Liver (tissue), 9 donors: ENCODE measurements around the gene SLC17A4. TPM values are rescaled to one million over a fixed set of nuclear protein-coding genes. Genes with fewer than 3 reads are reported as not detected.

Experiments used
- DNase-seq: peaks from one replicate; pipeline ENCODE4 v3.0.0-alpha.2; 2017; ENCODE audit warnings: low spot score
- H3K27ac ChIP-seq, 2 donors: one replicate each; pipeline ENCODE4 v1.7.0; 2013; ENCODE audit warnings: inconsistent platforms in 2 of 2, low read length in 2 of 2, control low read depth in 1 of 2, low read depth in 1 of 2, mild to moderate bottlenecking in 1 of 2
- H3K27me3 ChIP-seq, 4 donors: one replicate each; pipeline versions ENCODE4 v1.6.1 to v1.7.0; 2013; ENCODE audit warnings: low read length in 3 of 4, inconsistent platforms in 1 of 4, mild to moderate bottlenecking in 1 of 4, moderate library complexity in 1 of 4; ENCODE audit not compliant: control insufficient read depth in 4 of 4, insufficient read depth in 4 of 4
- H3K36me3 ChIP-seq, 4 donors: one replicate each; pipeline versions ENCODE4 v1.6.1 to v1.7.0; 2013; ENCODE audit warnings: low read length in 3 of 4, mild to moderate bottlenecking in 3 of 4, low read depth in 1 of 4, moderate library complexity in 1 of 4; ENCODE audit not compliant: control insufficient read depth in 4 of 4, insufficient read depth in 3 of 4
- H3K4me1 ChIP-seq, 4 donors: one replicate each; pipeline versions ENCODE4 v1.6.1 to v1.7.0; 2013; ENCODE audit warnings: low read length in 3 of 4, mild to moderate bottlenecking in 3 of 4, moderate library complexity in 1 of 4; ENCODE audit not compliant: control insufficient read depth in 4 of 4, insufficient read depth in 4 of 4
- H3K4me3 ChIP-seq, 3 donors: one replicate each; pipeline versions ENCODE4 v1.6.1 to v1.7.0; 2013; ENCODE audit warnings: low read length in 3 of 3, control low read depth in 1 of 3, low read depth in 1 of 3, mild to moderate bottlenecking in 1 of 3
- H3K9ac ChIP-seq, 2 donors: one replicate each; pipeline ENCODE4 v1.7.0; 2013; ENCODE audit warnings: low read length in 2 of 2, mild to moderate bottlenecking in 2 of 2, moderate library complexity in 2 of 2, control low read depth in 1 of 2, low read depth in 1 of 2
- H3K9me3 ChIP-seq, 4 donors: one replicate each; pipeline versions ENCODE4 v1.6.1 to v1.7.0; 2013; ENCODE audit warnings: low read length in 3 of 4; ENCODE audit not compliant: control insufficient read depth in 4 of 4
- EGR1 ChIP-seq, 2 donors: IDR thresholded peaks; 2 replicates each; pipeline ENCODE4 v1.6.1; 2016 to 2018; ENCODE audit warnings: antibody characterized with exemption in 2 of 2, low read depth in 2 of 2
- FOXA2 ChIP-seq: IDR thresholded peaks from 2 replicates; pipeline ENCODE4 v1.6.1; 2016; ENCODE audit warnings: antibody characterized with exemption
- GABPA ChIP-seq, 2 donors: IDR thresholded peaks in 1 of 2; conservative IDR thresholded peaks in 1 of 2; 2 replicates each; pipeline ENCODE4 v1.6.1; 2016; ENCODE audit warnings: antibody characterized with exemption in 2 of 2, mild to moderate bottlenecking in 1 of 2, moderate library complexity in 1 of 2
- HNF4A ChIP-seq, 2 donors: conservative IDR thresholded peaks; 2 replicates each; pipeline ENCODE4 v1.6.1; 2016; ENCODE audit warnings: antibody characterized with exemption in 2 of 2, mild to moderate bottlenecking in 2 of 2
- HNF4G ChIP-seq: IDR thresholded peaks from 2 replicates; pipeline ENCODE4 v1.6.1; 2016; ENCODE audit warnings: antibody characterized with exemption
- JUND ChIP-seq, 2 donors: IDR thresholded peaks; 2 replicates each; pipeline ENCODE4 v1.6.1; 2016; ENCODE audit warnings: antibody characterized with exemption in 2 of 2
- NR2F2 ChIP-seq: IDR thresholded peaks from 2 replicates; pipeline ENCODE4 v1.6.1; 2016; ENCODE audit warnings: antibody characterized with exemption
- RAD21 ChIP-seq, 2 donors: IDR thresholded peaks; 2 replicates each; pipeline ENCODE4 v1.6.1; 2016; ENCODE audit warnings: antibody characterized with exemption in 2 of 2, mild to moderate bottlenecking in 2 of 2
- RXRA ChIP-seq, 2 donors: IDR thresholded peaks; 2 replicates each; pipeline ENCODE4 v1.6.1; 2017 to 2018; ENCODE audit warnings: antibody characterized with exemption in 2 of 2, mild to moderate bottlenecking in 1 of 2
- SP1 ChIP-seq: IDR thresholded peaks from 2 replicates; pipeline ENCODE4 v1.6.1; 2018; ENCODE audit warnings: antibody characterized with exemption, mild to moderate bottlenecking
- TAF1 ChIP-seq: conservative IDR thresholded peaks from 2 replicates; pipeline ENCODE4 v1.6.1; 2016; ENCODE audit warnings: antibody characterized with exemption, mild to moderate bottlenecking
- YY1 ChIP-seq: IDR thresholded peaks from 2 replicates; pipeline ENCODE4 v1.6.1; 2016; ENCODE audit warnings: antibody characterized with exemption, mild to moderate bottlenecking
- WGBS: extraction: QIAGEN DNeasy Blood & Tissue Kit; methylation state at CpG from one replicate; pipeline ENCODE4 v1.1.7; 2013; 5-methylcytosine and 5-hydroxymethylcytosine counted together
- polyA plus RNA-seq, 2 donors: library from polyadenylated mRNA; stranded (reverse) in 1 of 2; unstranded in 1 of 2; fragments of 200-250 nt in 1 of 2; fragments of >200 nt in 1 of 2; fragmentation: Nextera tagmentation in 1 of 2; extraction: Ambion mirVana in 1 of 2; gene quantifications; one replicate each; pipeline versions ENCODE4 v1.2.1 to v1.2.3, GENCODE V29; 2013 to 2015
- total RNA-seq, 2 donors: library from RNA; depleted of rRNA; stranded (reverse); fragments of >200 nt; gene quantifications; one replicate each; pipeline ENCODE4 v1.2.3, GENCODE V29; 2014
- TF ChIP-seq, protein P1 (sequence below): fragments of 150-350 bp; IDR thresholded peaks from 2 replicates; pipeline ENCODE4 v1.5.1; 2017; ENCODE audit warnings: improper control_type of control experiment, low read depth, low read length; ENCODE audit not compliant: missing input control
- TF ChIP-seq, protein P2 (sequence below): IDR thresholded peaks from 2 replicates; pipeline ENCODE4 v1.6.1; 2016; ENCODE audit warnings: antibody characterized with exemption
- TF ChIP-seq, protein P3 (sequence below): IDR thresholded peaks from 2 replicates; pipeline ENCODE4 v1.6.1; 2016; ENCODE audit warnings: antibody characterized with exemption, mild to moderate bottlenecking
- TF ChIP-seq, protein P4 (sequence below): IDR thresholded peaks from 2 replicates; pipeline ENCODE4 v1.6.1; 2016; ENCODE audit warnings: antibody characterized with exemption
- donor health status: healthy.
- donor health status: healthy.
- donor health status: healthy.
- donor health status: healthy.
- donor health status: healthy.

Gene SLC17A4
- total and polyA plus RNA-seq, 4 donors, result 4.4 to 27.3 (median 8.4) TPM

DNA sequence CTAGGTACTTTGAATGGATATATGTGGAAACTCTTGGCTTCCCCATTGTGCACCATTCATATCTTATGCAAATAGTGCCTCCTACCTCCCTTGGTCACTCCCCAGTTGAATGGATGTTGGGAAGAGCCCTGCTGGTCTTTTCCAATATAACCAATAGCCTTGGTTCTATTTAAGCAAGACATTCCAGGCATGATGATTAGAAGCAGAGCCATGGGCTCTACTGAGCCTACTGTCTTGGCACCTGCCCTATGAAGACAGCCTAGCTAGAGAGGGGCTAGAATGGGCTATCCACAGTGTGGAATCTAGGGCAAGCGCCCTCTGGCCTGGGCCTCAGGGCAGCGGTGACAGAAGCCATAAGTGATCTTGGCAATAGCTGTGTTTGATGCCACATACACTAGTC is 61.7 kb downstream of the SLC17A4 start:
- peaks cover 2 to 24% (median 11%) of the 10 kb centered on the region in 4 donors for H3K36me3 ChIP-seq
- no peaks in the 10 kb centered on the region for H3K9me3 ChIP-seq
- H3K4me1 ChIP-seq, result no peaks in the 10 kb centered on the region
- H3K9ac ChIP-seq, result no peak overlapping the region
- no peak overlapping the region for H3K4me3 ChIP-seq
- TF ChIP-seq HNF4A (conservative IDR thresholded peaks at IDR 0.05) (no peak), TAF1 (no peak), HNF4G (no peak), RAD21 (IDR thresholded peaks at IDR 0.05) (no peak), YY1 (no peak), GABPA (IDR thresholded peaks at IDR 0.05 in 1 of 2, conservative IDR thresholded peaks at IDR 0.05 in 1 of 2) (no peak), RXRA (IDR thresholded peaks at IDR 0.05) (no peak), JUND (IDR thresholded peaks at IDR 0.05) (no peak), FOXA2 (no peak), EGR1 (IDR thresholded peaks at IDR 0.05; ENCODE audit: low read depth in 2 of 2) (no peak), SP1 (no peak), NR2F2 (no peak)
- TF ChIP-seq, protein P1, sequence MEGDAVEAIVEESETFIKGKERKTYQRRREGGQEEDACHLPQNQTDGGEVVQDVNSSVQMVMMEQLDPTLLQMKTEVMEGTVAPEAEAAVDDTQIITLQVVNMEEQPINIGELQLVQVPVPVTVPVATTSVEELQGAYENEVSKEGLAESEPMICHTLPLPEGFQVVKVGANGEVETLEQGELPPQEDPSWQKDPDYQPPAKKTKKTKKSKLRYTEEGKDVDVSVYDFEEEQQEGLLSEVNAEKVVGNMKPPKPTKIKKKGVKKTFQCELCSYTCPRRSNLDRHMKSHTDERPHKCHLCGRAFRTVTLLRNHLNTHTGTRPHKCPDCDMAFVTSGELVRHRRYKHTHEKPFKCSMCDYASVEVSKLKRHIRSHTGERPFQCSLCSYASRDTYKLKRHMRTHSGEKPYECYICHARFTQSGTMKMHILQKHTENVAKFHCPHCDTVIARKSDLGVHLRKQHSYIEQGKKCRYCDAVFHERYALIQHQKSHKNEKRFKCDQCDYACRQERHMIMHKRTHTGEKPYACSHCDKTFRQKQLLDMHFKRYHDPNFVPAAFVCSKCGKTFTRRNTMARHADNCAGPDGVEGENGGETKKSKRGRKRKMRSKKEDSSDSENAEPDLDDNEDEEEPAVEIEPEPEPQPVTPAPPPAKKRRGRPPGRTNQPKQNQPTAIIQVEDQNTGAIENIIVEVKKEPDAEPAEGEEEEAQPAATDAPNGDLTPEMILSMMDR, result no peak
- TF ChIP-seq, protein P2, sequence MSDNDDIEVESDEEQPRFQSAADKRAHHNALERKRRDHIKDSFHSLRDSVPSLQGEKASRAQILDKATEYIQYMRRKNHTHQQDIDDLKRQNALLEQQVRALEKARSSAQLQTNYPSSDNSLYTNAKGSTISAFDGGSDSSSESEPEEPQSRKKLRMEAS, result no peak
- TF ChIP-seq, protein P3, sequence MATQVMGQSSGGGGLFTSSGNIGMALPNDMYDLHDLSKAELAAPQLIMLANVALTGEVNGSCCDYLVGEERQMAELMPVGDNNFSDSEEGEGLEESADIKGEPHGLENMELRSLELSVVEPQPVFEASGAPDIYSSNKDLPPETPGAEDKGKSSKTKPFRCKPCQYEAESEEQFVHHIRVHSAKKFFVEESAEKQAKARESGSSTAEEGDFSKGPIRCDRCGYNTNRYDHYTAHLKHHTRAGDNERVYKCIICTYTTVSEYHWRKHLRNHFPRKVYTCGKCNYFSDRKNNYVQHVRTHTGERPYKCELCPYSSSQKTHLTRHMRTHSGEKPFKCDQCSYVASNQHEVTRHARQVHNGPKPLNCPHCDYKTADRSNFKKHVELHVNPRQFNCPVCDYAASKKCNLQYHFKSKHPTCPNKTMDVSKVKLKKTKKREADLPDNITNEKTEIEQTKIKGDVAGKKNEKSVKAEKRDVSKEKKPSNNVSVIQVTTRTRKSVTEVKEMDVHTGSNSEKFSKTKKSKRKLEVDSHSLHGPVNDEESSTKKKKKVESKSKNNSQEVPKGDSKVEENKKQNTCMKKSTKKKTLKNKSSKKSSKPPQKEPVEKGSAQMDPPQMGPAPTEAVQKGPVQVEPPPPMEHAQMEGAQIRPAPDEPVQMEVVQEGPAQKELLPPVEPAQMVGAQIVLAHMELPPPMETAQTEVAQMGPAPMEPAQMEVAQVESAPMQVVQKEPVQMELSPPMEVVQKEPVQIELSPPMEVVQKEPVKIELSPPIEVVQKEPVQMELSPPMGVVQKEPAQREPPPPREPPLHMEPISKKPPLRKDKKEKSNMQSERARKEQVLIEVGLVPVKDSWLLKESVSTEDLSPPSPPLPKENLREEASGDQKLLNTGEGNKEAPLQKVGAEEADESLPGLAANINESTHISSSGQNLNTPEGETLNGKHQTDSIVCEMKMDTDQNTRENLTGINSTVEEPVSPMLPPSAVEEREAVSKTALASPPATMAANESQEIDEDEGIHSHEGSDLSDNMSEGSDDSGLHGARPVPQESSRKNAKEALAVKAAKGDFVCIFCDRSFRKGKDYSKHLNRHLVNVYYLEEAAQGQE, result no peak
- TF ChIP-seq, protein P4, sequence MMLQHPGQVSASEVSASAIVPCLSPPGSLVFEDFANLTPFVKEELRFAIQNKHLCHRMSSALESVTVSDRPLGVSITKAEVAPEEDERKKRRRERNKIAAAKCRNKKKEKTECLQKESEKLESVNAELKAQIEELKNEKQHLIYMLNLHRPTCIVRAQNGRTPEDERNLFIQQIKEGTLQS, result no peak
- H3K27ac ChIP-seq, result no peak overlapping the region
- over 99% methylated on average over 2 of the region's 2 CpGs for WGBS
- H3K27me3 ChIP-seq, result no peaks in the 10 kb centered on the region
- DNase-seq, result no peak

DNA sequence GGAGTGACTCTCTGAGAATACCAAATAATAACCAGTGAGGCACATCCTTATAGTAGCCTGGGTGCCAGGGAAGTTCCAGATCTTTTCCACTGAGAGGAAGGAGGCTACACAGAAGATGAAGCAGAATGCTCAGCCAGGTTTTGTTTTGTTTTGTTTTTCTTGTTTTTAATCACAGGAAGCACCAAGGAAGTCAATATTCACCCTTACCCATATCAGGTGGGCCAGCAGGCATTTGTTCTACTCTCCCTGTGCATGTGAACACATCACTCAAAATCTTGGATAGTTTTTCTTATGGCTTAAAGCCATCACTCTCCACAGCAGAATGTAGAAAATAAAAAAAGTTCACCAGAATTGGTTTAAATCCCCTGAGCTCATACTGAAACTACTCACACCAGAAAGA is 66.8 kb downstream of the SLC17A4 start:
- Histone ChIP-seq H3K9ac (no peak overlapping the region), H3K9me3 (no peaks in the 10 kb centered on the region), H3K36me3 (peaks cover 2 to 20% (median 10%) of the 10 kb centered on the region in 4 donors), H3K4me3 (no peak overlapping the region), H3K27ac (no peak overlapping the region), H3K27me3 (no peaks in the 10 kb centered on the region), H3K4me1 (no peaks in the 10 kb centered on the region)
- no peak for DNase-seq
- TF ChIP-seq FOXA2, result no peak
- TF ChIP-seq, protein P2, result no peak
- TF ChIP-seq, protein P3, result no peak
